DLD1 (cell line): ENCODE measurements around the gene TMPRSS3.

Source experiments
- in situ Hi-C: cut with HindIII; loops from 2 replicates; pipeline ENCODE4 v1.10.0; 2017; ENCODE audit warnings: low sequenced_read_pairs

Gene TMPRSS3

DNA sequence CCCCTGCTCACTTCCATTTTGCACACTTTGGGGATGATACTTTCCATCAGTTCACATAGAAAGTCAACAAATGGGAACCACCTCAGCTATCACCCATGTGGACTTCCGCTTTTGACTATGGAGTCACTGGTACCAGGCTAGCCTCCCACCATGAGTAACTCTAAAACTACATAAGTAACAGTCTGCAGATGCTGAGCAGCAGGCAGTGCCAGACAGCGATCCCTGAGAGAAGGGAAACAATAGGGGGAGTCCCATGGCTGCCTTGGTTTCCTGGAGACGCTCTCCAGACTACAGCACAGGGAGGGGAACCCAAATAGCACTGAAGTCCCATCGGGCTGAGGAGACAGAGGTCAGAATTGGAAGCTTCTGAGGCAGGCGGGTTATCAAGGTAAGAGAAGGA lies 42.2 kb downstream of the TMPRSS3 start:
- in situ Hi-C loops: no loop called here

DNA sequence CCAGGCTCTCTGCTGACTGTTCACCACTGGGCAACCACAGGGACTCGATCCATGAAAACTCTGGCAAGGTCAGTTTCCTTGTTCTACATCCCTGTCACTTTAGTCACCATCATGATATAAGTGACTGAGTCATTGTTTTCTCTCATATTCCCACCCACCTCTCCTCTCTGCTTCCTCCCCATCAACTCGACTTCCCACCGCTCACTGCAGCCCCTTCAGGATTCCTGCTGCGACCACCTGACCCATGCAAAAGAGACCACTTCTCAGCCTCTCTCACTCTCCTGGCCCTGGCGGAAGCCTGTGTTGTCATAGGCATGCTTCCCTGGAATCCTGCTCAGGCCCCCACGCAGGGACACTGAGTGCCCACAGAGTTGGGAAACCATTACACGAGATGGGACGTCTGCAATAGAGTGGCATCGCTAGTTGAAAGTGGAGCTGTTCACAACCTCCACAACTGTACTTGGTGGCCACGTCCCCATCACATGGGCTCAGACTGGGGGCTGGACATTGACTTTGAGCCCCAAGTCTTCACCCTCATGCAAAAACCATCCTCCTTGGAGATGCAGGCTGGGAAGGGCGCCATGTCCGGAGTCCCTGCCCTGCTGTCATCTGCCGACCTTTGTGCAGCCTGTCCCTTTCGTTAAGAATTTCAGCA lies 43.3 kb downstream of the TMPRSS3 start:
- in situ Hi-C loops: no loop called here

DNA sequence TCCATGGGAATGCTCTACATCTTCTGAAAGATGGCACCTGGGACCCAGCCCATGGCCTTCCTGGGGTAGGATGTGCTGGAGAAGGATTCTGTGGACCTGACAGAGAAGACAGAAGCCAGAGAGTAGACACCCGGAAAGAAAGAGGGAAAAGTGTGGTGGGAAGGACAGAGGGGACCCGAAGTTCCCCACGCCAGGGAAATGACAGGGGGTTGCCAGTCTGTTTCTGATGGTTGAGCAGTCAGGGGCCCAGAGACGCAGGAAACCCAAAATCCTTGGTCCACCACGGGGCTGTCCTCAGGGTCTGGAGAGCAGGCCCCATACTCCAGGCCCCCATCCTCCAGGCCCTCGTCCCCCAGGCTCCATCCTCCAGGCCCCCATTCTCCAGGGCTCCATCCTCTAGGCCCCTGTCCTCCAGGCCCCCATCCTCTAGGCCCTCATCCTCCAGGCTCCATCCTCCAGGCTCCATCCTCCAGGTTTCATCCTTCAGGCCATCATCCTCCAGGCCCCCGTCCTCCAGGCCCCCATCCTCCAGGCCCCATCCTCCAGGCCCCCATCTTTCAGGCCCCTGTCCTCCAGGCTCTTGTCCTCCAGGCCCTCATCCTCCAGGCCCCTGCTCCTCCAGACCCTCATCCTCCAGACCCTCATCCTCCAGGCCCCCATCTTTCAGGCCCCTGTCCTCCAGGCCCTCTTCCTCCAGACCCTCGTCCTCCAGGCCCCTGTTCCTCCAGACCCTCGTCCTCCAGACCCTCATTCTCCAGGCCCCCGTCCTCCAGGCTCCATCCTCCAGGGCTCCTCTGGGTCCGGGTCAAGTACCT lies 44.0 kb downstream of the TMPRSS3 start:
- in situ Hi-C loops: no loop called here

DNA sequence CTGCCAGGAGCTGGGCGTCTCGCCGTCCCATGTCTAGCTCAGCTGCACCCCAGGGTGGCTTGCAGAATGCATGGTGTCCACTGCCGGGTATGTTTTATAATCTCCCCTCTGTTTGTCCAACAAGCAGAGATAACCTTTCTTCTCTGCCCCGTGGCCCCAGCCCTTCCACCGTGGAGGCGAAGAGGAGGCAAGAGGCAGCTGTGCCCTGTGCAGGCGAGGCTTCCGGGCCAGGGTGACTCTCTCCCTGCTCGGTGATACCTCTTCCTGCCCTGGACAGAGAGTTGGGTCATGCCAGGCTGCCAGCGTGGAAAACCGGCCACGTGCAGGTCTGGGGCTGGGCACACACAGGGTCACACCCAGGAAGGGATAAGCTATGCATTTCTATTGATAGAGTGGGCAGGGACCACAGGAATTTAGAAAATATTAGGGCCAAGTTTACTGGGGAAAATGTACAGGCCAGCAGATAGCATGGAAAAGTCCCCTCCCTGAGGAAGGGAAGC lies 44.9 kb downstream of the TMPRSS3 start, which contains the start of gene TFF2:
TFF2 (minus strand) TSS at position 68 of the 500 bp plus-strand sequence; CDS start at position 31, 37 bp downstream.
- in situ Hi-C loops: no loop called here

DNA sequence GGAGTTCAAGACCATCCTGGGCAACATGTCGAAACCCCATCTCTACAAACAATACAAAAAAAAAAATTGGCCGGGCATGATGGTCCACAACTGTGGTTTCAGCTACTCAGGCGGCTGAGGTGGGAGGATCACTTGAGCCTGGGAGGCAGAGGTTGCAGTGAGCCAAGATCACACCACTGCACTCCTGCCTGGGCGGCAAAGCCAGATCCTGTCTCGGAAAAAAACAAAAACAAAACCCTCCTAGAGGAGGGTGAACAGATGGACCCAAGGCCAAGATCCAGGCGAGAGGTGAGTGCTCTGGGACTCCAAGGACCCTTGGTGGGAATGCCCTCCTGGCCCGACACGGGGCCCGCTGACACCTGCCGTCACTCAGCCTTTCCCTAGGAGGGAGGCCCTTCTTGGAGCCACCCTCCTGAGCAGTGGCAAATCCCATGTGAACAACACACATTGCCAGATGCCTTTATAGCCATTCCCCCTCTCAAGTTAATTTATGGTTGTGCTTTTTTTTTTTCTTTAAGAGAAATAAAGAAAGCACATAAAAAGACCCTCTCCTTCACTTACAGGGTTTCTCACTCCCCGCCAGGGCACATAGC lies 45.4 kb downstream of the TMPRSS3 start:
- in situ Hi-C loops: no loop called here

DNA sequence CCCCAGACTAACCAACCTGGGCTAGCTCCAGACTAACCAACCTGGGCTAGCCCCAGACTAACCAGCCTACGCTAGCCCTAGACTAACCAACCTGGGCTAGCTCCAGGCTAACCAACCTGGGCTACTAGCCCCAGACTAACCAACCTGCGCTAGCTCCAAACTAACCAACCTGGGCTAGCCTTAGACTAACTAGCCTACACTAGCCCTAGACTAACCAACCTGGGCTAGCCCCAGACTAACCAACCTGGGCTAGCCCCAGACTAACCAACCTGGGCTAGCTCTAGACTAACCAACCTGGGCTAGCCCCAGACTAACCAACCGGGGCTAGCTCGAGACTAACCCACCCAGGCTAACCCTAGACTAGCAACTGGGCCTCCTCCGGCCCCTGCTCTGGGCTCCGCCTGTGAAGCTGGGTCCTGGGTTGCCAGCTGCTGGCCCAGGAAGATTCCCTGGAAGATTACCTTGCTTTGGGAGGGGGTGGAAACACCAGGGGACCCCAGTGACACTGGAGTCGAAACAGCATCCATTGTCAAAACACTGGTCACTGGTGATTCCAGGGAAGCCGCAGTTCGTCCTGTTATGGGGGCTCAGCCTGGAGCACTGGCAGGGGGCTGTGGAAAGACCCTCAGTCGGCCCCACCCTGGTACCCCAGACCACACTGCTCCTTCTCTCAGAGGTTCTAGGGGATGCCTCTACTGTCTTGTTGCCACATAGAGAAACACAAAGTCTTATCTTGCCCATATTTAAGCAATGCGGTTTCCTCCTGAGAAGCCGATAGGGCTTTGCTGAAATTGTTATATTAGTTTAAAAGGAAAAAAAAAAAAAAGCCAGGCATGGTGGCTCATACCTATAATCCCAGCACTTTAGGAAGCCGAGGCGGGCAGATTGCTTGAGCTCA lies 46.2 kb downstream of the TMPRSS3 start:
- in situ Hi-C loops: no loop called here

DNA sequence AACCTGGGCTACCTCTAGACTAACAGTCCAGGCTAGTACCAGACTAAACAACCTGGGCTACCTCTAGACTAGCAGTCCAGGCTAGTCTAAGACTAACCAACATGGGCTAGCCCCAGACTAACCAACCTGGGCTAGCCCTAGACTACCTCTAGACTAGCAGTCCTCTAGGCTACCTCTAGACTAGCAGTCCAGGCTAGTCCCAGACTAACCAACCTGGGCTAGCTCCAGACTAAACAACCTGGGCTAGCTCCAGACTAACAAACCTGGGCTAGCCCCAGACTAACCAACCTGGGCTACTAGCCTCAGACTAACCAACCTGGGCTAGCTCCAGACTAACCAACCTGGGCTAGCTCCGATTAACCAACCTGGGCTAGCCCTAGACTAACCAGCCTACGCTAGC lies 47.1 kb downstream of the TMPRSS3 start:
- in situ Hi-C loops: no loop called here

DNA sequence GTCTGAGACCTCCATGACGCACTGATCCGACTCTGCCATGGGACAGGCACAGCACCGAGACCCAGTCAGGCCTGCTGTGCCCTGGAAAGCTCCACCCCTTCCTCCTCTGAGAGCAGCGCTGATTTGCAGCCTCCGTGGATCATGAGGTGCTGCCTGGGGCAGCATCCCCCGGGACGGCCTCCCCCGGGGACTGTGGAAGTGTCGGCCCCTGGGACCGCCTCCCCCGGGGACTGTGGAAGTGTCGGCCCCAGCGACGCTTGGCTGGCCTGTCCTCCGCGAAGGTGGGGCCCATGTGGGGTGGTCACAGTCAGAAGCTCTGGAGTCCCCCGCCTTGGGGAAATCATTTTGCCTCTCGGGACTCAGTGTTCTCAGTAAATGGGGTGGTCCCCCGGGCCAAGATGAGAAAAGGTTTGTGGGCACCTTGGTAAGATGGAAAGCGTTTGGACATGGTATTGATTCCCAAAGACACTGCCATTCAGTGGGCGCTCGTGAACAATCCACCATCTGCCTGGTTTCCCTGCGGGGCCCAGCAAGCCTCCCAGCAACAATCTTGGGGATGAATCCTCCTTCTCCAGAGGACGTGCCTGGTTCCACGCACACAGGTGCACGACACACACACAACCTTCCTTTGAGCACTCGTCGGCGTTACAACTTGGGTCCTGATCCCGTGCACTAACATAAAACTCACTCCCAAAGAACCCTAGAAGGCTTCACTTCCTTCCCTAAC lies 48.1 kb downstream of the TMPRSS3 start:
- in situ Hi-C loops: no loop called here

DNA sequence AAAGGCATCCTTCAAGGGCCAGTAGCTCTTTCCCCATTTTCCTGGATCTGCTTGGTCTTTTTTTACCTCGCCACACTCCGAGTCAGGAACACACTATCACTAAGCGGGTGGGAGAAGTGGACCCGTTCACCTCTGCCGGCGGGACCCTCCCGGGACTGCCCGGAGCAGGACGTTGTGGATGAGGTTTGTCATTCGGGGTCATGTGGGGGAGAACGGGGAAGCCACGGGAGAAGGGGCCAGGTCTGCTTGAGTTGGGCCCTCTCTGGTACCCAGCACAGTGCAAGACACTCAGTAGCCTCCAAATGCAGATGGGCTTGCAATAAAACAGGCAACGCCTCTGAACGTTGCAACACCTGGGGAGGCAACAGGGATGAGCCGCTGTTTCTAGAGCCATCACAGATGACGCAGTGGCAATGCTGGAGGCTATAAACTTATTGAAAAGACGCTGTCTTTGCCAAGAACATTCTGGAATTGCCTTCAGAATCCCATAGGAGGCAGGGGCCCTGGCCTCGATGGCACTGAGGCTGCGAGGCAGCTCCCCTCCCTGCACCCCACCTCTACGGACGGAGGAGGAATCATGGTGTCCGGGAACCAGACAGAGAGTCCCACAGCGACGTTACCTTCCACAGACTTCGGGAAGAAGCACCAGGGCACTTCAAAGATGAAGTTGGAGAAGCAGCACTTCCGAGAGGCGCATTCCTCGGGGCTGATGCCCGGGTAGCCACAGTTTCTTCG lies 48.8 kb downstream of the TMPRSS3 start:
- in situ Hi-C loops: no loop called here

DNA sequence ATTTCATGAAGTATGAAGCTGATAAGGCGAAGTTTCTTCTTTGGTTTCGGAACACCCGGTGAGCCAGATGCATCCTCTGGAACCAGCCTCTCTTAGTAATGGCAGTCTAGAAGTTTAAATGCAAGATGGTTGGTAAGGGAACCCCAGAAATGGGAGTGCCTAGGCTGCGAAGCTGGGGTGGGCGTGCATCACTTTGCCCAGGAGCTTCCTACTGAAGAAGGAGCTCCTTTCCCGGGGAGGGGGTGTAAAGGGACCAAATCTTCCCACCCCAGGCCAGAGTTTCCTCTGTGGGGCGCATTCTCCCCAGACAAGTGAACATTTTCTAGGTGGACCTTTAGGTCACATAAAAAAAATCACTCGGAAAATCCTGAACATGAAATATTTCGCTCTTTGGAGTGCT lies 49.4 kb downstream of the TMPRSS3 start:
- in situ Hi-C loops: no loop called here

DNA sequence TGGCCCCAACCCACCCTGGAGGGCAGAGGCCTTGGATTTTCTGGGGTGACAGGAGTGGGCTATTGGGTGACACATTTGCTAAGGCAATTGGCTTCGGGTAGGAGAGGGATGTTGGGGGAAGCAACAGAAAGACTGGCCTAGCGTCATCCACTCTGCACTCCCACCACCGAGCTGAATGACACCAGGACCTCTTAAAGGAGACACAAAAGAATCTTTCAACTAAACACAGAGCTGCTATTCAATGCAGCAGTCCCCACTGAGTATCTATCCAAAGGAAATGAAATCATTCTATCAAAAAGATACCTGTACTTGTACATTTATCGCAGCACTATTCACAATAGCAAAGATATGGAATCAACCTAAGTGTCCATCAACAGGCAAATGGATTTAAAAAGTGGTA lies 51.2 kb downstream of the TMPRSS3 start:
- in situ Hi-C loops: no loop called here

DNA sequence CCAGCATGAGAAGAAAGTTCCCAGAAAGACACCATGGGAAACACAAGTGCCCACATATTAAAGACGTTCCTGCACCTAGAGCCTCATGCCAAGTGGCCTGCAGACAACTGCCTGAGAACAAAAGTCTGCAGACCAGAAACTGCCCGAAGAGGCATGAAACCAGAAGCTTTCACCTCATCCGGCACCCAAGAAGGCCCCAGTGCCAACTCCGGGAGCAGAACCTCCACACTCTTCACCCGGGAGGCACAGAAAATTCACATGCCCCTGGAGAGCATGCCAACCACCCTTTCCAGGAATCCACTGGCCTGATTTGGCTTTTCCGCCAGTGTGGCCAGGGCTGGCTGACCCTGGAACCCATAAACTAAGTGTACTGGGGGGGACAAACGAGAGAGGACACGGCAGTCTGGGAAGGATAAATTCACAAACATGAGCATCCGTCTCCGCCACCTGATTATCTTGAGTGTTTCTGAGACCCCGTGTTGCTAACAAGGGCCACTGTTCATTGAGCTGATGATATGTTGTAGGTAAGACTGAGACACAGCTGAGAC lies 51.8 kb downstream of the TMPRSS3 start:
- in situ Hi-C loops: no loop called here

DNA sequence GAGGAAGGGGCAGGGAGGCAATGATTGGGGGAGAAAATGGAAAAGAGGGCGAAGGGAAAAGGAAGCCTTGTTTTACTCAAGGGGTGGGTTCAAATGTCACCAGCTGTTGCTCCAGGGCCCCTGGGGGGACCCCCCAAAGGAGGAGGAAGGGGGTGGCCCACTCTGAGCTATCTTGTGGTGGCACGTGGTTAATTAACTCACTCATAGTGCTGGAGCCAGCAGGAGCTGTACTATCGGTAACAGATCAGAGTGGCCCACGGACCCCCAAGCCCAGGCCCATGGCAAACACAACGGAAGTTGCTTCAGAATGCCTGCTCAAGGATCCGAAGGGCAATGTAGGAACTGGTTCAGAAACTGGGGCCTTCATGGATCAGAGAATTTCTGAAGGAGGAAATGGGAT lies 52.3 kb downstream of the TMPRSS3 start:
- in situ Hi-C loops: no loop called here

DNA sequence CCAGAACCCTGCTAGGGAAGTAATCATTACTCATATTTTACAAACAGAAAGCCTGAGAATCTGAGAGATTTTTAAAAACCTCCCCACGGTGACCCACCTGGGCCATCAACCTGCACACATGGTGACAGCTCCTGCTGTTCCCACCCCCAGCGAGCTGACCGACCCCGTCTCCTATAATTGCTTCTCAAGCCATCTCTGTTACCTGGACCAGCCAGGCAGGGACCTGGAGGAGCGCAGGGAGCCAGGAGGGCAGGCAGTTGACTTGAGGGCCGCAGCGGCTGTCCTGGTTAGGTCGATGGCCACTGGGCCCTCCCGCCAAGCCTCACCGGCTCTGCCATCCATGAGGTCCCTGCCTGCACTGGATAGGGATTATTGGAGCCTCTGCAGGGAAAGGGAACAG lies 52.8 kb downstream of the TMPRSS3 start:
- in situ Hi-C loops: no loop called here

DNA sequence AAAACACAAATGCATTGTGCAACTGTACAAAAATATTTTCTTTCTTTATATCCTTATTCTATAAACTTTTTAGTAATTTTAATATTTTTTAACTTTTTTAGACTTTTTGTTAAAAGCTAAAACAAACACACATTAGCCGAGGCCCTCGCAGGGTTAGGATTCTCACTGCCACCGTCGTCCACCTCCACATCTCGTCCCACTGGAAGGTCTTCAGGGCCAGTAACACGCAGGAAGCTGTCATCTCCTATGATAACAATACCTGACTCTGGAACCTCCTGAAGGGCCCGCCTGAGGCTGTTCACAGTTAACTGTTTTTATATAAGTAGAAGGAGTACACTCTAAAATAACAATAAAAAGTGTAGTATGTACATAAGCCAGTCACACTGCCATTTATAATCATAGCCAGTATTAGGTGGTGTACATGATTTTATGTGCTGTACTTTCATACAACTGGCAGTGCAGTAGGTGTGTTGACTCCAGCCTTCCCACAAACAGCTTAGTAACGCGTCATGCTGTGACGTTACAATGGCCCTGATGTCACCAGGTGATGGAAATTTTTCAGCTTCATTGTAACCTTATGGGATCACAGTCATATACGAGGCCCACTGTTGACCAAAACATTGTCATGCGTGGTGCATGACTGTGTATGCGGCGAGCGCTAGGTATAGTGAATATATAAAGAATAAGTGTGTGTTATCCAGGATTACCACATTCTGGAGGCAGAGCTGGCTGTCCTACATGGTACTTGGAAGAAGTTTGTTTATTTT lies 53.9 kb downstream of the TMPRSS3 start:
- in situ Hi-C loops: no loop called here

DNA sequence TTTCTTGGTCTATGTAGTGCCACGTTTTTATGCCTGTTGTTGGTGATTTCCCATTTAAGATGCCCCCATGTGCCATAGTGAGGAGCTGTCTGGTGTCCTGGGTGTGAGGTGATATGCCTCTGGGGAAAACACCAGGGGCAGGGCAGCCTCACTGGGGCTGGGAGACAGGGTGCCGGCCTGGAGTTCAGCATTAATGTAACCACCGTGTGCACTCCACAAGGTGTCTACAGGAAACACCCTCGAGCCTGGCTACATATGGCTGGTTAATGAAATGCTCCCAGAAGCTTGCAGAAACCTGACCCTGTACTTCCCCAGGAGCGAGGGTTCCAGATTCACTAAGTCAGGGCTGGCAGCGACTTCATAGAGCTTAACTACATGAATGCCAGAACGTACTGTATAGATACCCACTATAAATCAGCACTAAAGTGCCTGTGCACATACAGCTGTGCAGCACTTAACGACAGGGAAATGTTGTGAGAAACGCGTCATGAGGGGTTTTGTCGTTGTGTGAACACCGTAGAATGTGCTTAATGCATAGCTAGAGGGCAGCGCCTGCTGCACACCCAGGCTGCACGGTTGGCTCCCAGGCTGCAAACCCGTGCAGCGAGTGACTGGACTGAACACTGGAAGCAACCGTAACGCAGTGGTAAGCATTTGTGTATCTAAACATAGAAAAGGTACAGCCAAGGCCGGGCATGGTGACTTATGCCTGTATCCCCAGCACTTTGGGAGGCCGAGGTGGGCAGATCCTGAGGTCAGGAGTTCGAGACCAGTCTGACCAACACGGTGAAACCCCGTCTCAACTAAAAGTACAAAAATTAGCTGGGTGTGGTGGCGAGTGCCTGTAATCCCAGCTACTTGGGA lies 55.4 kb downstream of the TMPRSS3 start:
- in situ Hi-C loops: no loop called here
